ENCODE data around the gene INPP5F.

The INPP5F gene

DNA sequence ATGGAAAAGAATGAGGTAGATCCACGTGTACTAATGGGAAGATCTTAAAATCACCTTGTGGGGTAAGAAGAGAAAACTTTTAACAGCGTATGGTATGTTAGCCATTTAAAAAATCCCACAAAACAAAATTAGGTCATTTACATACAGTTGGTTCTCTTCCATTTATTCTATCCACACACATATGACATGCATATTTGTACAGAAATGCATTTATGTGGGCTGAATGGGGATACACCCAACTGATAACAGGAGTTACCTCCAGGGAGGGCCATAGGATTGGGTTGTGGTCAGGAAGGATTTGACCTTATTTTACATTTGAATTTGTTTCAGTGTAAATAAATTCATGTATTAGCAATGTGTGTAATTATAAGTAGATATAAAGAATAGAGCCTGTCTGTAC is 75.3 kb downstream of the INPP5F start:
- H3K4me1 ChIP-seq (ENCODE audit: control insufficient read depth in 1 of 2, insufficient read depth in 2 of 2, low read length in 2 of 2), result no peaks in the 10 kb centered on the region
- no peaks in the 10 kb centered on the region for H3K9me3 ChIP-seq (ENCODE audit: insufficient read depth, low read depth, low read length)
- no peak overlapping the region for H2AFZ ChIP-seq (ENCODE audit: insufficient read depth, low read length, poor library complexity)
- no peak overlapping the region for H2BK12ac ChIP-seq (ENCODE audit: low read length)
- no peaks in the 10 kb centered on the region for H3K27me3 ChIP-seq (ENCODE audit: insufficient read depth, low read length)
- H3K4ac ChIP-seq (ENCODE audit: low read depth, low read length), result no peak overlapping the region
- no peaks in the 10 kb centered on the region for H3K79me2 ChIP-seq (ENCODE audit: control insufficient read depth, insufficient read depth, low read length, poor library complexity)
- H3K18ac ChIP-seq (ENCODE audit: low read length), result no peak overlapping the region
- no peaks in the 10 kb centered on the region for H3K79me1 ChIP-seq (ENCODE audit: low read length)
- H2BK120ac ChIP-seq (ENCODE audit: insufficient read depth, low read length, poor library complexity), result no peak overlapping the region
- no peak overlapping the region for H4K8ac ChIP-seq (ENCODE audit: low read depth, low read length)
- H3K36me3 ChIP-seq (ENCODE audit: control insufficient read depth in 1 of 2, insufficient read depth in 2 of 2, low read length in 2 of 2), result peaks cover 3 to 10% of the 10 kb centered on the region in 2 experiments
- H3K4me2 ChIP-seq (ENCODE audit: low read length), result no peak overlapping the region
- no peak overlapping the region for H4K12ac ChIP-seq (ENCODE audit: low read depth, low read length)
- H3K14ac ChIP-seq (ENCODE audit: low read length), result no peak overlapping the region
- H3K4me3 ChIP-seq (ENCODE audit: low read depth, low read length), result no peak overlapping the region
- H2AK5ac ChIP-seq (ENCODE audit: low read length), result no peak overlapping the region
- H3K23ac ChIP-seq (ENCODE audit: low read length), result no peak overlapping the region
- no CpG with 5 or more reads among the region's 2 CpGs for WGBS (ENCODE audit: extremely low coverage, insufficient coverage, insufficient read length)
- no peak overlapping the region for H2BK5ac ChIP-seq (ENCODE audit: low read depth, low read length, poor library complexity)
- H4K91ac ChIP-seq (ENCODE audit: low read depth, low read length), result no peak overlapping the region
- no peak overlapping the region for H3K9ac ChIP-seq (ENCODE audit: low read length)
- peak in 1 of 2 donors; percentile 72 for DNase-seq
- H3K27ac ChIP-seq (ENCODE audit: low read depth, low read length), result no peak overlapping the region

DNA sequence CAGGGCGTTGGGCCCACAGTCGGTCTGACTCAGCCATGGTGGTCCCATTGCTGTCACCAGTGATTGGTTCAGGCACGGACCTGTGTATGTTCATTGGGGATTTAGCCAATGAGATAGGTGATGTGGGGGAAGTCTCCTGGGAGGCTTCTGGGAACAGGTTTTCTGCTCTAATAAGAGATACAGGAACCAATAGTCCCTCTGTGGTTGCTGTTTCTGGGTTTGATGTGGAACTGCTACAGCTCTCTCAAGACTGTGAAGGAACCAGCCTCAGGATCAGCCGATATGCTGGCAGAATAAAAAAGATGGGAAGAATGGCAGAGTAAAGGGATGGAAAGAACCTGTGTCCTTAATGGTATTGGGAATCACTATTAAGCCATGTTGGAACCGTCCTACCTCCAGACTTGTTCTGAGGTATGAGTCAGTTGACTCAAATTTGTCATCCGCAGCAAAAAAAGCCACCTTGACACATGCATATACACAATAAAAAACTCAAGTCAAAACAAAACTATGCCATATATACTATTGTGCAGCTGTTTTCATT is 76.2 kb downstream of the INPP5F start:
- DNase-seq, result peak in 1 of 2 donors; percentile 38
- H3K4ac ChIP-seq (ENCODE audit: low read depth, low read length), result no peak overlapping the region
- H3K23ac ChIP-seq (ENCODE audit: low read length), result no peak overlapping the region
- H2AFZ ChIP-seq (ENCODE audit: insufficient read depth, low read length, poor library complexity), result no peak overlapping the region
- H4K12ac ChIP-seq (ENCODE audit: low read depth, low read length), result no peak overlapping the region
- no peak overlapping the region for H2AK5ac ChIP-seq (ENCODE audit: low read length)
- H3K4me2 ChIP-seq (ENCODE audit: low read length), result no peak overlapping the region
- H3K27me3 ChIP-seq (ENCODE audit: insufficient read depth, low read length), result no peaks in the 10 kb centered on the region
- no peak overlapping the region for H4K8ac ChIP-seq (ENCODE audit: low read depth, low read length)
- no CpG with 5 or more reads among the region's 6 CpGs for whole genome bisulfite sequencing (ENCODE audit: extremely low coverage, insufficient coverage, insufficient read length)
- no peaks in the 10 kb centered on the region for H3K79me2 ChIP-seq (ENCODE audit: control insufficient read depth, insufficient read depth, low read length, poor library complexity)
- H3K27ac ChIP-seq (ENCODE audit: low read depth, low read length), result no peak overlapping the region
- H3K79me1 ChIP-seq (ENCODE audit: low read length), result no peaks in the 10 kb centered on the region
- H4K91ac ChIP-seq (ENCODE audit: low read depth, low read length), result no peak overlapping the region
- peak overlapping the region; percentile 43 for H2BK12ac ChIP-seq (ENCODE audit: low read length)
- no peak overlapping the region for H3K4me3 ChIP-seq (ENCODE audit: low read depth, low read length)
- peaks cover 7 to 8% of the 10 kb centered on the region in 2 experiments for H3K36me3 ChIP-seq (ENCODE audit: control insufficient read depth in 1 of 2, insufficient read depth in 2 of 2, low read length in 2 of 2)
- no peak overlapping the region for H2BK5ac ChIP-seq (ENCODE audit: low read depth, low read length, poor library complexity)
- H3K9me3 ChIP-seq (ENCODE audit: insufficient read depth, low read depth, low read length), result no peaks in the 10 kb centered on the region
- no peaks in the 10 kb centered on the region for H3K4me1 ChIP-seq (ENCODE audit: control insufficient read depth in 1 of 2, insufficient read depth in 2 of 2, low read length in 2 of 2)
- H3K18ac ChIP-seq (ENCODE audit: low read length), result no peak overlapping the region
- H3K9ac ChIP-seq (ENCODE audit: low read length), result no peak overlapping the region
- H2BK120ac ChIP-seq (ENCODE audit: insufficient read depth, low read length, poor library complexity), result no peak overlapping the region
- no peak overlapping the region for H3K14ac ChIP-seq (ENCODE audit: low read length)

DNA sequence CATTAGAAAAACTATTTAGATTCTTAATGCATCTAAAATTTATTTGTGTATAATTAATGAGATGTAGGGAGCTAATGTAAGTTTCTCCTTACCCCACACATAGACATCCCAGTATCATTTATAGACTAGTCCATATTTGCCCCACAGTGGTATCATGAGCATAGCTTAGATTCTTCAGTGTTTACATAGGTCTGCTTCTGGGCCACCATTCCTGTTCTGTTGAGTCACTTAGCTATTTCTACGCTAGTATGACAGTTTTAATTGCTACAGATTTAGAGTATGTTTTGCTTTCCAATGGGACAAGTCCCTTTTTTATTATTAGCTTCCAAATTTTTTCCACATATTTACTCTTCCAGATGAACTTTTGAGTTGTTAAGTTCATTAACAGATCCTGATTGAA is 77.4 kb downstream of the INPP5F start:
- Histone ChIP-seq H2BK120ac (ENCODE audit: insufficient read depth, low read length, poor library complexity) (no peak overlapping the region), H2AK5ac (ENCODE audit: low read length) (no peak overlapping the region), H2BK5ac (ENCODE audit: low read depth, low read length, poor library complexity) (no peak overlapping the region), H3K18ac (ENCODE audit: low read length) (no peak overlapping the region), H3K27me3 (ENCODE audit: insufficient read depth, low read length) (no peaks in the 10 kb centered on the region), H2AFZ (ENCODE audit: insufficient read depth, low read length, poor library complexity) (no peak overlapping the region), H3K27ac (ENCODE audit: low read depth, low read length) (no peak overlapping the region), H3K79me1 (ENCODE audit: low read length) (no peaks in the 10 kb centered on the region), H3K14ac (ENCODE audit: low read length) (no peak overlapping the region), H3K4me1 (ENCODE audit: control insufficient read depth in 1 of 2, insufficient read depth in 2 of 2, low read length in 2 of 2) (no peaks in the 10 kb centered on the region), H3K79me2 (ENCODE audit: control insufficient read depth, insufficient read depth, low read length, poor library complexity) (no peaks in the 10 kb centered on the region), H4K12ac (ENCODE audit: low read depth, low read length) (no peak overlapping the region), H3K4ac (ENCODE audit: low read depth, low read length) (no peak overlapping the region), H3K36me3 (ENCODE audit: control insufficient read depth in 1 of 2, insufficient read depth in 2 of 2, low read length in 2 of 2) (peaks cover 7 to 8% of the 10 kb centered on the region in 2 experiments), H4K91ac (ENCODE audit: low read depth, low read length) (no peak overlapping the region), H2BK12ac (ENCODE audit: low read length) (no peak overlapping the region), H3K4me2 (ENCODE audit: low read length) (no peak overlapping the region), H3K9ac (ENCODE audit: low read length) (no peak overlapping the region), H3K4me3 (ENCODE audit: low read depth, low read length) (no peak overlapping the region), H3K9me3 (ENCODE audit: insufficient read depth, low read depth, low read length) (no peaks in the 10 kb centered on the region), H4K8ac (ENCODE audit: low read depth, low read length) (no peak overlapping the region), H3K23ac (ENCODE audit: low read length) (no peak overlapping the region)
- DNase-seq, result peak; percentile 23 to 75
- WGBS (ENCODE audit: extremely low coverage, insufficient coverage, insufficient read length), result no CpG with 5 or more reads among the region's 1 CpG

DNA sequence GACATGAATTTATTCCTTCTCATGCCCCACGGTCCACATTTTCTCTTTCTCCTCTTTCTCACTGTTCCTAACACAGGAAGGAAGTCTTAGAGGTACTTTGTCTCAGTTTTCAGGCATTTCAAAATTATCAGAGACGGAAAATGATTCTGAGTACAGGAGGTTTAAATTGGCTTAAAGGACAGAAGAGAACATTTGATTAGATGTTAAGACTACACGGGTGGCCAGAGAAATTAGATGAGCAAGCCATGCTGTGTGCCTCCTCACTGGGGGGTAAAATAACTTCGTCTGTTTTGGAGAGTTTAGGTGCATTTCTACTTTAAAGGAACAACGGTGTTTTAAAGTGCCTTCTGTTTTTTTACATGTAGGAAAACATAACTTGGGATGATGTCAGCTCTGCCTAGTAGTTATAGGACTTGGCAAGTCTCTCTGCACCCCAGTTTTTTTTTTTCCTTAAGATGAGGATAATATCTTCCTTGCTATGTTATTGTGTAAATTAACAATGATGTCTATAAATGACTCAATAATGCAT is 79.9 kb downstream of the INPP5F start:
- Histone ChIP-seq H3K4me2 (ENCODE audit: low read length) (no peak overlapping the region), H2BK120ac (ENCODE audit: insufficient read depth, low read length, poor library complexity) (no peak overlapping the region), H2BK12ac (ENCODE audit: low read length) (no peak overlapping the region), H4K91ac (ENCODE audit: low read depth, low read length) (no peak overlapping the region), H2BK5ac (ENCODE audit: low read depth, low read length, poor library complexity) (no peak overlapping the region), H2AK5ac (ENCODE audit: low read length) (no peak overlapping the region), H3K36me3 (ENCODE audit: control insufficient read depth in 1 of 2, insufficient read depth in 2 of 2, low read length in 2 of 2) (peaks cover 7 to 8% of the 10 kb centered on the region in 2 experiments), H3K4me3 (ENCODE audit: low read depth, low read length) (no peak overlapping the region), H2AFZ (ENCODE audit: insufficient read depth, low read length, poor library complexity) (no peak overlapping the region), H3K27ac (ENCODE audit: low read depth, low read length) (no peak overlapping the region), H3K9ac (ENCODE audit: low read length) (no peak overlapping the region), H3K18ac (ENCODE audit: low read length) (no peak overlapping the region), H3K4ac (ENCODE audit: low read depth, low read length) (no peak overlapping the region), H3K27me3 (ENCODE audit: insufficient read depth, low read length) (no peaks in the 10 kb centered on the region), H3K4me1 (ENCODE audit: control insufficient read depth in 1 of 2, insufficient read depth in 2 of 2, low read length in 2 of 2) (no peaks in the 10 kb centered on the region), H4K8ac (ENCODE audit: low read depth, low read length) (no peak overlapping the region), H3K9me3 (ENCODE audit: insufficient read depth, low read depth, low read length) (no peaks in the 10 kb centered on the region), H3K79me1 (ENCODE audit: low read length) (no peaks in the 10 kb centered on the region), H4K12ac (ENCODE audit: low read depth, low read length) (no peak overlapping the region), H3K79me2 (ENCODE audit: control insufficient read depth, insufficient read depth, low read length, poor library complexity) (no peaks in the 10 kb centered on the region), H3K23ac (ENCODE audit: low read length) (no peak overlapping the region), H3K14ac (ENCODE audit: low read length) (no peak overlapping the region)
- no CpG with 5 or more reads among the region's 5 CpGs for WGBS (ENCODE audit: extremely low coverage, insufficient coverage, insufficient read length)
- no peak for DNase-seq
